ENCODE measurements around the gene UFSP1. TPM values are rescaled to one million over a fixed set of nuclear protein-coding genes. Genes with fewer than 3 reads are reported as not detected.

The UFSP1 gene
- total and polyA plus RNA-seq, 10 of the 15 experiments (the other 5 are each of a cell fraction or from before 2014, with no cell fraction given) = 0.14 to 10.6 (median 2.8) TPM

- TF ChIP-seq JUND (IDR thresholded peaks at IDR 0.05; ENCODE audit: low read depth, low read length) = no peak
- no peak for TF ChIP-seq RUNX3 (IDR thresholded peaks at IDR 0.05; ENCODE audit: low read length)
- TF ChIP-seq NFXL1 (IDR thresholded peaks at IDR 0.05; ENCODE audit: borderline replicate concordance) = no peak
- TF ChIP-seq ATF3 (IDR thresholded peaks at IDR 0.05; ENCODE audit: borderline replicate concordance, extremely low read depth, low read depth, low read length) = peak; percentile 10; the same call in 1 of the 2 replicates
- TF ChIP-seq MTA3 (IDR thresholded peaks at IDR 0.05; ENCODE audit: borderline replicate concordance, low read length) = no peak
- peak; percentile 66 for TF ChIP-seq IKZF1 (conservative IDR thresholded peaks at IDR 0.05)
- TF ChIP-seq CHD2 (IDR thresholded peaks at IDR 0.05; ENCODE audit: borderline replicate concordance, low read depth, low read length) = peak; percentile 38; the same call in 1 of the 2 replicates
- no peak for TF ChIP-seq SIX5 (IDR thresholded peaks at IDR 0.05; ENCODE audit: low read depth, low read length, severe bottlenecking)
- TF ChIP-seq FOS (IDR thresholded peaks at IDR 0.05; ENCODE audit: borderline replicate concordance, extremely low read depth, insufficient read length) = no peak
- TF ChIP-seq RFX5 (IDR thresholded peaks at IDR 0.05; ENCODE audit: low read depth, low read length) = peak; percentile 32; the same call in 1 of the 2 replicates
- no peak for TF ChIP-seq PML (IDR thresholded peaks at IDR 0.05; ENCODE audit: low read length)
- peak; percentile 27; the same call in 1 of the 2 replicates for TF ChIP-seq POLR2AphosphoS5 (IDR thresholded peaks at IDR 0.05; ENCODE audit: low read length)
- no peak for TF ChIP-seq REST (IDR thresholded peaks at IDR 0.05; ENCODE audit: low read depth, low read length)
- no peak for TF ChIP-seq FOXM1 (IDR thresholded peaks at IDR 0.05; ENCODE audit: low read depth, low read length)
- peak; percentile 73; the same call in 1 of the 2 replicates for TF ChIP-seq ZNF217 (IDR thresholded peaks at IDR 0.05)
- TF ChIP-seq BCL11A (IDR thresholded peaks at IDR 0.05; ENCODE audit: low read depth, low read length) = no peak
- no peak for TF ChIP-seq ZZZ3 (IDR thresholded peaks at IDR 0.05; ENCODE audit: control insufficient read depth, insufficient read length, low read depth)
- TF ChIP-seq CTCF (IDR thresholded peaks at IDR 0.05 in 2 of 3, conservative IDR thresholded peaks at IDR 0.05 in 1 of 3; ENCODE audit: control insufficient read depth in 2 of 3, extremely low read depth in 1 of 3, insufficient read depth in 1 of 3, low read depth in 3 of 3, low read length in 3 of 3) = peak; percentile 88 to 95 (median 92)
- no peak for TF ChIP-seq SRF (IDR thresholded peaks at IDR 0.05; ENCODE audit: low read depth in 2 of 2, low read length in 2 of 2)
- peak; percentile 80; the same call in 1 of the 2 replicates for TF ChIP-seq RB1 (IDR thresholded peaks at IDR 0.05; ENCODE audit: borderline replicate concordance)
- TF ChIP-seq MXI1 (IDR thresholded peaks at IDR 0.05; ENCODE audit: low read depth, low read length) = peak; percentile 97
- TF ChIP-seq SIN3A (IDR thresholded peaks at IDR 0.05; ENCODE audit: low read depth, low read length) = 0 out of 2 replicates have a peak, but pooled peaks have one; percentile 64
- TF ChIP-seq USF2 (IDR thresholded peaks at IDR 0.05; ENCODE audit: borderline replicate concordance, low read depth, low read length) = no peak
Observed at GRCh38 chr7:100852048-100852872, 37.3 kb downstream of the UFSP1 start, which contains the start of gene SLC12A9 (continued).
